H9 (cell line): ENCODE data around the gene STIL. TPM values are rescaled to one million over a fixed set of nuclear protein-coding genes. Genes with fewer than 3 reads are reported as not detected.

Experiments
- DNase-seq: peaks from one replicate; pipeline ENCODE4 v3.0.0-alpha.2; 2017
- H2AFZ ChIP-seq: one replicate; pipeline ENCODE4 v1.6.1; 2013; ENCODE audit warnings: mild to moderate bottlenecking, low read length, control low read depth, moderate library complexity
- H2AK5ac ChIP-seq: 2 replicates; pipeline ENCODE4 v1.6.1; 2013; ENCODE audit warnings: low read length, control low read depth, mixed read lengths; ENCODE audit not compliant: insufficient read length
- H2BK120ac ChIP-seq: one replicate; pipeline ENCODE4 v1.6.1; 2013; ENCODE audit warnings: low read depth, mild to moderate bottlenecking, low read length, control low read depth, inconsistent platforms; ENCODE audit not compliant: poor library complexity, severe bottlenecking
- H2BK12ac ChIP-seq: 2 replicates; pipeline ENCODE4 v1.6.1; 2013; ENCODE audit warnings: low read length, control low read depth, mixed read lengths, low read depth; ENCODE audit not compliant: insufficient read length
- H2BK15ac ChIP-seq: 2 replicates; pipeline ENCODE4 v1.6.1; 2013; ENCODE audit warnings: low read depth, low read length, control low read depth
- H2BK20ac ChIP-seq: one replicate; pipeline ENCODE4 v1.6.1; 2013; ENCODE audit warnings: low read depth, mild to moderate bottlenecking, low read length, control low read depth, inconsistent platforms; ENCODE audit not compliant: poor library complexity, severe bottlenecking
- H2BK5ac ChIP-seq: 2 replicates; pipeline ENCODE4 v1.6.1; 2013; ENCODE audit warnings: low read length, control low read depth, mixed read lengths; ENCODE audit not compliant: insufficient read length
- H3K14ac ChIP-seq: 2 replicates; pipeline ENCODE4 v1.6.1; 2013; ENCODE audit warnings: low read length, control low read depth; ENCODE audit not compliant: insufficient read depth
- H3K18ac ChIP-seq: 2 replicates; pipeline ENCODE4 v1.6.1; 2013; ENCODE audit warnings: low read depth, mild to moderate bottlenecking, mixed read lengths, low read length, control low read depth; ENCODE audit not compliant: insufficient read length
- H3K23ac ChIP-seq: 2 replicates; pipeline ENCODE4 v1.6.1; 2013; ENCODE audit warnings: low read length, control low read depth, mixed read lengths, low read depth; ENCODE audit not compliant: insufficient read length
- H3K23me2 ChIP-seq: 2 replicates; pipeline ENCODE4 v1.6.1; 2013; ENCODE audit warnings: low read depth, mild to moderate bottlenecking, mixed read lengths, low read length, control low read depth; ENCODE audit not compliant: insufficient read length, poor library complexity, severe bottlenecking
- H3K27ac ChIP-seq: 2 replicates; pipeline ENCODE4 v1.5.1; 2013; ENCODE audit warnings: low read length, control low read depth, mixed read lengths, low read depth; ENCODE audit not compliant: insufficient read length
- H3K27me3 ChIP-seq: 2 replicates; pipeline ENCODE4 v1.6.1; 2013; ENCODE audit warnings: low read length, control low read depth, inconsistent platforms; ENCODE audit not compliant: insufficient read depth
- H3K4ac ChIP-seq: 2 replicates; pipeline ENCODE4 v1.6.1; 2013; ENCODE audit warnings: low read depth, mild to moderate bottlenecking, control low read depth, inconsistent platforms, low read length, moderate library complexity
- H3K4me1 ChIP-seq: 2 replicates; pipeline ENCODE4 v1.6.1; 2013; ENCODE audit warnings: low read length, control low read depth, inconsistent platforms; ENCODE audit not compliant: insufficient read depth
- H3K4me2 ChIP-seq: 2 replicates; pipeline ENCODE4 v1.6.1; 2013; ENCODE audit warnings: low read length, control low read depth, mixed read lengths; ENCODE audit not compliant: insufficient read length, insufficient read depth
- H3K56ac ChIP-seq: 2 replicates; pipeline ENCODE4 v1.6.1; 2013; ENCODE audit warnings: low read depth, mild to moderate bottlenecking, mixed read lengths, low read length, control low read depth; ENCODE audit not compliant: insufficient read length
- H3K79me1 ChIP-seq: 2 replicates; pipeline ENCODE4 v1.6.1; 2013; ENCODE audit warnings: low read depth, mild to moderate bottlenecking, moderate library complexity, low read length, control low read depth, inconsistent platforms; ENCODE audit not compliant: insufficient read depth, poor library complexity, severe bottlenecking
- H3K79me2 ChIP-seq: 2 replicates; pipeline ENCODE4 v1.6.1; 2013; ENCODE audit warnings: low read length, control low read depth, inconsistent platforms; ENCODE audit not compliant: insufficient read depth
- H3K9ac ChIP-seq: 2 replicates; pipeline ENCODE4 v1.6.1; 2013; ENCODE audit warnings: low read length, control low read depth, mixed read lengths; ENCODE audit not compliant: insufficient read length; ENCODE audit errors: extremely low read depth
- H3K9me3 ChIP-seq: one replicate; pipeline ENCODE4 v1.6.1; 2013; ENCODE audit warnings: low read depth, low read length, inconsistent platforms; ENCODE audit not compliant: control insufficient read depth
- H3T11ph ChIP-seq: one replicate; pipeline ENCODE4 v1.6.1; 2013; ENCODE audit warnings: mild to moderate bottlenecking, low read length, control low read depth, inconsistent platforms
- H4K20me1 ChIP-seq: one replicate; pipeline ENCODE4 v1.6.1; 2013; ENCODE audit not compliant: control insufficient read depth, insufficient read length, insufficient read depth
- H4K5ac ChIP-seq: 2 replicates; pipeline ENCODE4 v1.6.1; 2013; ENCODE audit warnings: low read depth, mild to moderate bottlenecking, mixed read lengths, low read length, control low read depth; ENCODE audit not compliant: insufficient read length
- H4K8ac ChIP-seq: replicated peaks from 2 replicates; pipeline ENCODE4 v1.6.1; 2013; ENCODE audit warnings: low read length, control low read depth, mixed read lengths, low read depth; ENCODE audit not compliant: insufficient read length
- H4K91ac ChIP-seq: 2 replicates; pipeline ENCODE4 v1.6.1; 2013; ENCODE audit warnings: low read depth, mild to moderate bottlenecking, moderate library complexity, mixed read lengths, low read length, control low read depth; ENCODE audit not compliant: insufficient read length
- H3K27ac Mint-ChIP-seq, 3 experiments: 2 replicates in 2 of 3; 3 replicates in 1 of 3; pipeline ENCODE4 v1.8.0; 2020 to 2021; ENCODE audit warnings: mixed read lengths in 3 of 3, mild to moderate bottlenecking in 1 of 3, moderate library complexity in 1 of 3
- H3K27me3 Mint-ChIP-seq: 2 replicates; pipeline ENCODE4 v1.8.0; 2021; ENCODE audit warnings: low read depth, mild to moderate bottlenecking, moderate library complexity, mixed read lengths
- H3K36me3 Mint-ChIP-seq, 3 experiments: 2 replicates in 2 of 3; 3 replicates in 1 of 3; pipeline ENCODE4 v1.8.0; 2020 to 2021; ENCODE audit warnings: low read depth in 3 of 3, mixed read lengths in 3 of 3; ENCODE audit not compliant: insufficient read depth in 1 of 3
- H3K4me1 Mint-ChIP-seq, 2 experiments: 2 replicates each; pipeline ENCODE4 v1.8.0; 2020; ENCODE audit warnings: mixed read lengths in 2 of 2
- H3K4me3 Mint-ChIP-seq, 2 experiments: 2 replicates in 1 of 2; 3 replicates in 1 of 2; pipeline ENCODE4 v1.8.0; 2020 to 2021; ENCODE audit warnings: mild to moderate bottlenecking in 2 of 2, mixed read lengths in 2 of 2, moderate library complexity in 1 of 2
- H3K9me3 Mint-ChIP-seq, 2 experiments: 2 replicates in 1 of 2; 3 replicates in 1 of 2; pipeline ENCODE4 v1.8.0; 2020; ENCODE audit warnings: mild to moderate bottlenecking in 2 of 2, mixed read lengths in 2 of 2, moderate library complexity in 1 of 2
- CTCF ChIP-seq: fragments of 200-600 bp; sonication (generic); conservative IDR thresholded peaks from 3 replicates; pipeline ENCODE4 v1.8.0; 2021; ENCODE audit warnings: antibody characterized with exemption, mild to moderate bottlenecking
- WGBS: extraction: QIAGEN DNeasy Blood & Tissue Kit; methylation state at CpG from one replicate; pipeline ENCODE4 v1.1.7; 2013; ENCODE audit warnings: missing lambda C conversion rate, low lambda C conversion rate, mixed read lengths; ENCODE audit not compliant: insufficient read length; ENCODE audit errors: extremely low coverage; 5-methylcytosine and 5-hydroxymethylcytosine counted together
- total RNA-seq: library from RNA; stranded (reverse); gene quantifications from 2 replicates; pipeline ENCODE4 v1.2.1, GENCODE V29; 2021

The STIL gene
- total RNA-seq, 1 experiment from 2014 or later = 26.6 TPM

- H3K56ac ChIP-seq = no peak overlapping the region
- WGBS = no CpG with 5 or more reads among the region's 4 CpGs
- H3K4me1 Mint-ChIP-seq = no peaks in the 10 kb centered on the region
These were observed 112.8 kb downstream of the STIL start for GRCh38 chr1:47201179-47201578.

More at GRCh38 chr1:47201179-47201578, 112.8 kb downstream of the STIL start:
- H4K5ac ChIP-seq = no peak overlapping the region
- H3K9me3 ChIP-seq = no peaks in the 10 kb centered on the region
- Mint-ChIP-seq H3K27me3 (peaks cover 83% of the 10 kb centered on the region), H3K27ac (no peak overlapping the region), H3K9me3 (peaks cover 0 to 6% of the 10 kb centered on the region in 2 experiments; a peak in 2 of 5 replicates), H3K36me3 (no peaks in the 10 kb centered on the region), H3K4me3 (no peak overlapping the region)
- no peaks in the 10 kb centered on the region for H3K79me1 ChIP-seq
- H3K79me2 ChIP-seq = no peaks in the 10 kb centered on the region
- TF ChIP-seq CTCF = no peak
- no peak overlapping the region for H3T11ph ChIP-seq
- H3K27me3 ChIP-seq = peaks cover 2% of the 10 kb centered on the region; the same call in 1 of the 2 replicates
- no peak overlapping the region for H3K4me2 ChIP-seq
- no peak overlapping the region for H2BK20ac ChIP-seq
- H2AK5ac ChIP-seq = no peak overlapping the region
- H3K23ac ChIP-seq = no peak overlapping the region
- no peak overlapping the region for H2BK15ac ChIP-seq
- H3K23me2 ChIP-seq = no peaks in the 10 kb centered on the region
- no peak overlapping the region for H2AFZ ChIP-seq
- no peak overlapping the region for H2BK12ac ChIP-seq
- H4K91ac ChIP-seq = no peak overlapping the region
- no peak overlapping the region for H3K27ac ChIP-seq
- DNase-seq = no peak
- no peak overlapping the region for H3K14ac ChIP-seq
- no peak overlapping the region for H3K4ac ChIP-seq
- H3K18ac ChIP-seq = no peak overlapping the region
- H4K8ac ChIP-seq = no peak overlapping the region
- no peaks in the 10 kb centered on the region for H3K4me1 ChIP-seq
- H3K9ac ChIP-seq = no peak overlapping the region
- no peak overlapping the region for H2BK120ac ChIP-seq
- no peak overlapping the region for H2BK5ac ChIP-seq
- H4K20me1 ChIP-seq = no peaks in the 10 kb centered on the region

Other genes with a start within 250 kb of the STIL start
- gene CYP4Z1, start 246.9 kb downstream of the STIL start, total RNA-seq = not detected in 2 replicates
- gene CYP4A22, start 176.7 kb downstream of the STIL start, total RNA-seq = not detected in 2 replicates
- not detected in 2 replicates for gene PDZK1IP1, start 124.1 kb downstream of the STIL start, total RNA-seq
- 0.04 TPM in 1 of 2 replicates, not detected in the other for gene TAL1, start 81.9 kb downstream of the STIL start, total RNA-seq
- gene CMPK1, start 19.6 kb upstream of the STIL start, total RNA-seq = 26.3 and 28.7 TPM in 2 replicates
- gene FOXE3, start 102.1 kb upstream of the STIL start, total RNA-seq = 0.11 and 0.15 TPM in 2 replicates
- 0.07 TPM in 1 of 2 replicates, not detected in the other for gene FOXD2, start 123.9 kb upstream of the STIL start, total RNA-seq